HCT116 (cell line): Measurements from ENCODE around the gene CISD3. TPM values are rescaled to one million over a fixed set of nuclear protein-coding genes. Genes with fewer than 3 reads are reported as not detected.

ENCODE experiments used
- ATAC-seq: fragments of 200-7000 bp; cut with Tn5 transposase; 2 replicates; pipeline ENCODE4 v1.9.1; 2020; ENCODE audit warnings: mild to moderate bottlenecking, moderate library complexity
- BruUV-seq: library from RNA; stranded (reverse); fragments of 400-500 nt; replicated peaks from 2 replicates; lab custom pipeline; 2021; lab: Mats Ljungman, UMichigan
- CTCF ChIA-PET: fragments of 300-600 bp; sonication (Branson Sonifier 250); formaldehyde crosslinking; loops from one replicate; lab custom pipeline; 2021; ENCODE audit warnings: antibody characterized with exemption; lab: Charles Lee
- POLR2A ChIA-PET: fragments of 300-600, 350-600 bp; sonication (Branson Sonifier 250); formaldehyde crosslinking; loops from one replicate; lab custom pipeline; 2021; ENCODE audit warnings: antibody characterized with exemption; lab: Charles Lee
- RAD21 ChIA-PET, 2 experiments: fragments of 300-600 bp; sonication (Branson Sonifier 250); formaldehyde crosslinking; loops; one replicate each; lab custom pipeline; 2023; ENCODE audit warnings: low total read pairs in 2 of 2; ENCODE audit not compliant: uncharacterized antibody in 2 of 2, unreplicated experiment in 2 of 2, low non-redundant PET in 1 of 2; lab: Charles Lee
- DNase-seq: peaks from one replicate; pipeline ENCODE4 v3.0.0-alpha.2; 2010; ENCODE audit warnings: low read depth, low spot score
- H2AFZ ChIP-seq: fragments of 200-600 bp; shearing (Covaris generic), sonication (generic); 2 replicates; pipeline ENCODE4 v1.6.1; 2017; ENCODE audit warnings: low read depth, mixed run types, mixed read lengths, antibody characterized with exemption, low read length; ENCODE audit not compliant: poor library complexity, severe bottlenecking
- H3K27ac ChIP-seq: 2 replicates; pipeline ENCODE4 v1.5.1; 2012; ENCODE audit warnings: low read depth, low read length
- H3K27me3 ChIP-seq: fragments of 200-600 bp; sonication (generic); 2 replicates; pipeline ENCODE4 v1.6.1; 2016; ENCODE audit warnings: mixed run types, low read length, mixed read lengths; ENCODE audit not compliant: insufficient read depth
- H3K36me3 ChIP-seq, 2 experiments: fragments of 200-500 bp in 1 of 2; fragments of 200-600 bp in 1 of 2; sonication (Bioruptor generic) in 1 of 2; sonication (generic) in 1 of 2; 2 replicates each; pipeline versions ENCODE4 v1.5.1 to v1.6.1; 2014 to 2016; ENCODE audit warnings: low read length in 2 of 2, inconsistent platforms in 1 of 2, mixed read lengths in 1 of 2, mixed run types in 1 of 2; ENCODE audit not compliant: insufficient read depth in 2 of 2, control insufficient read depth in 1 of 2
- H3K4me1 ChIP-seq, 2 experiments: fragments of 200-600 bp in 1 of 2; sonication (generic) in 1 of 2; 2 replicates each; pipeline versions ENCODE4 v1.5.1 to v1.6.1; 2012 to 2017; ENCODE audit warnings: low read length in 2 of 2, inconsistent platforms in 1 of 2, mild to moderate bottlenecking in 1 of 2, mixed read lengths in 1 of 2, mixed run types in 1 of 2, moderate library complexity in 1 of 2; ENCODE audit not compliant: insufficient read depth in 2 of 2, control insufficient read depth in 1 of 2
- H3K4me2 ChIP-seq: fragments of 200-600 bp; sonication (generic); 2 replicates; pipeline ENCODE4 v1.6.1; 2017; ENCODE audit warnings: mixed run types, low read length, mixed read lengths
- H3K4me3 ChIP-seq, 2 experiments: fragments of 200-600 bp in 1 of 2; sonication (generic) in 1 of 2; replicated peaks in 1 of 2; 2 replicates each; pipeline ENCODE4 v1.5.1; 2011 to 2016; ENCODE audit warnings: low read length in 2 of 2, control low read depth in 1 of 2, low read depth in 1 of 2, mild to moderate bottlenecking in 1 of 2, mixed read lengths in 1 of 2, mixed run types in 1 of 2
- H3K79me2 ChIP-seq: fragments of 200-600 bp; sonication (generic); 2 replicates; pipeline ENCODE4 v1.6.1; 2017; ENCODE audit warnings: mild to moderate bottlenecking, mixed run types, low read length, moderate library complexity, mixed read lengths; ENCODE audit not compliant: insufficient read depth
- H3K9ac ChIP-seq: fragments of 200-600 bp; sonication (generic); 2 replicates; pipeline ENCODE4 v1.6.1; 2016; ENCODE audit warnings: low read length, mixed read lengths
- H3K9me2 ChIP-seq: fragments of 200-600 bp; sonication (generic), shearing (Covaris generic); 2 replicates; pipeline ENCODE4 v1.6.1; 2017; ENCODE audit warnings: mixed run types, mild to moderate bottlenecking, moderate library complexity; ENCODE audit not compliant: insufficient read depth
- H3K9me3 ChIP-seq, 2 experiments: fragments of 200-500 bp in 1 of 2; fragments of 200-600 bp in 1 of 2; sonication (Bioruptor generic) in 1 of 2; sonication (generic) in 1 of 2; 2 replicates each; pipeline ENCODE4 v1.6.1; 2014 to 2017; ENCODE audit warnings: low read length in 2 of 2, mixed read lengths in 2 of 2, inconsistent platforms in 1 of 2, low read depth in 1 of 2, mild to moderate bottlenecking in 1 of 2, mixed run types in 1 of 2, moderate library complexity in 1 of 2; ENCODE audit not compliant: control insufficient read depth in 1 of 2, insufficient read depth in 1 of 2
- H4K20me1 ChIP-seq: fragments of 200-600 bp; sonication (generic), shearing (Covaris generic); 2 replicates; pipeline ENCODE4 v1.6.1; 2017; ENCODE audit warnings: mixed run types, mild to moderate bottlenecking, moderate library complexity; ENCODE audit not compliant: insufficient read depth
- CBX3 ChIP-seq: IDR thresholded peaks from 2 replicates; pipeline ENCODE4 v1.6.1; 2012; ENCODE audit warnings: low read depth
- EGR1 ChIP-seq: IDR thresholded peaks from 2 replicates; pipeline ENCODE4 v1.6.1; 2012; ENCODE audit warnings: low read depth
- EZH2phosphoT487 ChIP-seq: fragments of 200-600 bp; IDR thresholded peaks from 2 replicates; pipeline ENCODE4 v1.6.1; 2018; ENCODE audit warnings: antibody characterized with exemption, borderline replicate concordance
- FOSL1 ChIP-seq: IDR thresholded peaks from 2 replicates; pipeline ENCODE4 v1.6.1; 2012; ENCODE audit warnings: low read depth
- JUND ChIP-seq: IDR thresholded peaks from 2 replicates; pipeline ENCODE4 v1.6.1; 2012
- POLR2A ChIP-seq: IDR thresholded peaks from 2 replicates; pipeline ENCODE4 v1.7.0; 2011; ENCODE audit warnings: borderline replicate concordance; ENCODE audit not compliant: insufficient read depth, insufficient read length; ENCODE audit errors: extremely low read depth
- SIN3A ChIP-seq: IDR thresholded peaks from 2 replicates; pipeline ENCODE4 v1.6.1; 2012; ENCODE audit warnings: low read depth
- YY1 ChIP-seq: IDR thresholded peaks from 2 replicates; pipeline ENCODE4 v1.6.1; 2011; ENCODE audit warnings: low read length, low read depth, moderate library complexity, mild to moderate bottlenecking; ENCODE audit not compliant: insufficient replicate concordance; ENCODE audit errors: extremely low read depth
- intact Hi-C: fragments of 100-400 bp; cut with micrococcal nuclease; formaldehyde crosslinking; loops from 2 replicates; pipeline ENCODE4 v1.10.0; 2022
- total RNA-seq: library from RNA; stranded (reverse); gene quantifications from one replicate; pipeline ENCODE4 v1.2.1, GENCODE V29; 2021; ENCODE audit not compliant: unreplicated experiment
- TF ChIP-seq, protein P1 (sequence below): IDR thresholded peaks from 2 replicates; pipeline ENCODE4 v1.6.1; 2012
- TF ChIP-seq, protein P2 (sequence below): IDR thresholded peaks from 2 replicates; pipeline ENCODE4 v1.6.1; 2012; ENCODE audit warnings: low read depth

Gene CISD3
- total RNA-seq, 1 experiment from 2014 or later: 50.2 TPM

DNA sequence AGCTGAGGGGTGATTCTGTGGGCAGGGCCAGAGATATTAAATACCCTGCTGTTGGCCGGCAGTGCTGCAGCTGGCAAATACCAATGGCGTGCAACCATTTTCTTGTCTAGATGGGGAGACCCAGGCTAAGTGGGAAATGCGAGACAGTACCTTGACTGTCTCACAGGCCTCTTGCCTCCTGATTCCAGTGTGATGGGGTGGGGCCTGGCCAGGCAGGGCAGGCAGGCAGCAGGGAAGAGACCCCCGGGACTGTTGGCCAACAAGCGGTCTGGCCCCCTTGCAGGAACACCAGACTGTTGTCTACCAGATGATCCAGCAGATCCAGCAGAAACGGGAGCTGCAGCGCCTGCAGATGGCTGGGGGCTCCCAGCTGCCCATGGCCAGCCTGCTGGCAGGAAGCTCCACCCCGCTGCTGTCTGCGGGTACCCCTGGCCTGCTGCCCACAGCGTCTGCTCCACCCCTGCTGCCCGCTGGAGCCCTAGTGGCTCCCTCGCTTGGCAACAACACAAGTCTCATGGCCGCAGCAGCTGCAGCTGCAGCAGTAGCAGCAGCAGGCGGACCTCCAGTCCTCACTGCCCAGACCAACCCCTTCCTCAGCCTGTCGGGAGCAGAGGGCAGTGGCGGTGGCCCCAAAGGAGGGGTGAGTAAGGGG is 5.7 kb upstream of the CISD3 start:
- Histone ChIP-seq H3K79me2 (no peaks in the 10 kb centered on the region), H3K4me1 (peaks cover 3 to 15% of the 10 kb centered on the region in 2 experiments; a peak in 3 of 4 replicates), H3K27me3 (no peaks in the 10 kb centered on the region), H3K9ac (no peak overlapping the region), H4K20me1 (no peaks in the 10 kb centered on the region), H2AFZ (no peak overlapping the region), H3K36me3 (peaks cover 10 to 18% of the 10 kb centered on the region in 2 experiments), H3K9me3 (no peaks in the 10 kb centered on the region), H3K4me2 (no peak overlapping the region), H3K4me3 (no peak overlapping the region), H3K27ac (no peak overlapping the region), H3K9me2 (no peaks in the 10 kb centered on the region)
- CTCF ChIA-PET: no interaction called here
- RAD21 ChIA-PET: no interaction called here
- intact Hi-C loops: no loop called here
- TF ChIP-seq FOSL1: no peak
- TF ChIP-seq, protein P1, sequence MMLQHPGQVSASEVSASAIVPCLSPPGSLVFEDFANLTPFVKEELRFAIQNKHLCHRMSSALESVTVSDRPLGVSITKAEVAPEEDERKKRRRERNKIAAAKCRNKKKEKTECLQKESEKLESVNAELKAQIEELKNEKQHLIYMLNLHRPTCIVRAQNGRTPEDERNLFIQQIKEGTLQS: no peak
- no peak for TF ChIP-seq YY1
- TF ChIP-seq EGR1: no peak
- TF ChIP-seq POLR2A: no peak
- no peak for TF ChIP-seq SIN3A
- no peak for TF ChIP-seq CBX3
- TF ChIP-seq, protein P2, sequence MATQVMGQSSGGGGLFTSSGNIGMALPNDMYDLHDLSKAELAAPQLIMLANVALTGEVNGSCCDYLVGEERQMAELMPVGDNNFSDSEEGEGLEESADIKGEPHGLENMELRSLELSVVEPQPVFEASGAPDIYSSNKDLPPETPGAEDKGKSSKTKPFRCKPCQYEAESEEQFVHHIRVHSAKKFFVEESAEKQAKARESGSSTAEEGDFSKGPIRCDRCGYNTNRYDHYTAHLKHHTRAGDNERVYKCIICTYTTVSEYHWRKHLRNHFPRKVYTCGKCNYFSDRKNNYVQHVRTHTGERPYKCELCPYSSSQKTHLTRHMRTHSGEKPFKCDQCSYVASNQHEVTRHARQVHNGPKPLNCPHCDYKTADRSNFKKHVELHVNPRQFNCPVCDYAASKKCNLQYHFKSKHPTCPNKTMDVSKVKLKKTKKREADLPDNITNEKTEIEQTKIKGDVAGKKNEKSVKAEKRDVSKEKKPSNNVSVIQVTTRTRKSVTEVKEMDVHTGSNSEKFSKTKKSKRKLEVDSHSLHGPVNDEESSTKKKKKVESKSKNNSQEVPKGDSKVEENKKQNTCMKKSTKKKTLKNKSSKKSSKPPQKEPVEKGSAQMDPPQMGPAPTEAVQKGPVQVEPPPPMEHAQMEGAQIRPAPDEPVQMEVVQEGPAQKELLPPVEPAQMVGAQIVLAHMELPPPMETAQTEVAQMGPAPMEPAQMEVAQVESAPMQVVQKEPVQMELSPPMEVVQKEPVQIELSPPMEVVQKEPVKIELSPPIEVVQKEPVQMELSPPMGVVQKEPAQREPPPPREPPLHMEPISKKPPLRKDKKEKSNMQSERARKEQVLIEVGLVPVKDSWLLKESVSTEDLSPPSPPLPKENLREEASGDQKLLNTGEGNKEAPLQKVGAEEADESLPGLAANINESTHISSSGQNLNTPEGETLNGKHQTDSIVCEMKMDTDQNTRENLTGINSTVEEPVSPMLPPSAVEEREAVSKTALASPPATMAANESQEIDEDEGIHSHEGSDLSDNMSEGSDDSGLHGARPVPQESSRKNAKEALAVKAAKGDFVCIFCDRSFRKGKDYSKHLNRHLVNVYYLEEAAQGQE: no peak
- TF ChIP-seq EZH2phosphoT487: no peak
- TF ChIP-seq JUND: no peak
- no TSS peak for BruUV-seq
- ATAC-seq (no peak), DNase-seq (no peak)
- POLR2A ChIA-PET: interaction anchor here (1.1 kb wide), 1 partner anchor 11 kb away, joined by 3 read pairs; no protein-coding TSS in a partner anchor
